GM23338 (cell line): Measurements from ENCODE around the gene TFAP2A. TPM values are rescaled to one million over a fixed set of nuclear protein-coding genes. Genes with fewer than 3 reads are reported as not detected.

Experiments used
- ATAC-seq: fragments of 200-7000 bp; cut with Tn5 transposase; 3 replicates; pipeline ENCODE4 v1.9.1; 2020
- DNase-seq: peaks from one replicate; pipeline ENCODE4 v3.0.0-alpha.2; 2015; ENCODE audit warnings: low spot score
- H2AFZ ChIP-seq: fragments of 200-600 bp; sonication (generic); 2 replicates; pipeline ENCODE4 v1.8.0; 2016; ENCODE audit warnings: antibody characterized with exemption, mild to moderate bottlenecking, moderate library complexity
- H3F3A ChIP-seq: fragments of 200-600 bp; sonication (generic); replicated peaks from 2 replicates; pipeline ENCODE4 v1.8.0; 2017; ENCODE audit warnings: antibody characterized with exemption, mixed run types, low read depth
- H3K27ac ChIP-seq: fragments of 200-600 bp; sonication (generic); 2 replicates; pipeline ENCODE4 v1.6.1; 2016; ENCODE audit warnings: low read depth
- H3K27me3 ChIP-seq: fragments of 200-600 bp; sonication (generic); 2 replicates; pipeline ENCODE4 v1.8.0; 2016; ENCODE audit warnings: mild to moderate bottlenecking, mixed run types, moderate library complexity; ENCODE audit not compliant: insufficient read depth
- H3K36me3 ChIP-seq: fragments of 200-600 bp; sonication (generic); 2 replicates; pipeline ENCODE4 v1.8.0; 2016; ENCODE audit warnings: mild to moderate bottlenecking; ENCODE audit not compliant: insufficient read depth
- H3K4me1 ChIP-seq: fragments of 200-600 bp; sonication (generic); 2 replicates; pipeline ENCODE4 v1.8.0; 2016; ENCODE audit warnings: mild to moderate bottlenecking, moderate library complexity; ENCODE audit not compliant: insufficient read depth
- H3K4me2 ChIP-seq: fragments of 200-600 bp; sonication (generic); 2 replicates; pipeline ENCODE4 v1.7.1; 2017; ENCODE audit warnings: mixed run types
- H3K4me3 ChIP-seq: fragments of 200-600 bp; sonication (generic); 2 replicates; pipeline ENCODE4 v1.6.1; 2016; ENCODE audit warnings: mixed run types
- H3K79me2 ChIP-seq: fragments of 200-600 bp; sonication (generic); replicated peaks from 2 replicates; pipeline ENCODE4 v1.8.0; 2017; ENCODE audit warnings: mild to moderate bottlenecking; ENCODE audit not compliant: insufficient read depth
- H3K9me2 ChIP-seq: fragments of 200-600 bp; sonication (generic); 2 replicates; pipeline ENCODE4 v1.8.0; 2017; ENCODE audit not compliant: insufficient read depth
- H4K20me1 ChIP-seq: fragments of 200-600 bp; sonication (generic); replicated peaks from 2 replicates; pipeline ENCODE4 v1.8.0; 2017; ENCODE audit warnings: mild to moderate bottlenecking; ENCODE audit not compliant: insufficient read depth
- H3K27ac Mint-ChIP-seq: 2 replicates; pipeline ENCODE4 v1.8.0; 2020; ENCODE audit warnings: inconsistent platforms, mild to moderate bottlenecking, moderate library complexity, mixed read lengths
- H3K27me3 Mint-ChIP-seq: 3 replicates; pipeline ENCODE4 v1.8.0; 2022; ENCODE audit warnings: low read depth, mild to moderate bottlenecking, moderate library complexity, mixed read lengths, inconsistent platforms; ENCODE audit not compliant: insufficient read depth, poor library complexity
- H3K36me3 Mint-ChIP-seq: 3 replicates; pipeline ENCODE4 v1.8.0; 2021; ENCODE audit warnings: low read depth, mild to moderate bottlenecking, inconsistent platforms, moderate library complexity, mixed read lengths
- H3K4me1 Mint-ChIP-seq: 3 replicates; pipeline ENCODE4 v1.8.0; 2020; ENCODE audit warnings: mild to moderate bottlenecking, inconsistent platforms, mixed read lengths
- H3K4me3 Mint-ChIP-seq: 3 replicates; pipeline ENCODE4 v1.8.0; 2021; ENCODE audit warnings: moderate library complexity, mild to moderate bottlenecking, inconsistent platforms, mixed read lengths
- H3K9me3 Mint-ChIP-seq: 3 replicates; pipeline ENCODE4 v1.8.0; 2020; ENCODE audit warnings: moderate library complexity, mild to moderate bottlenecking, inconsistent platforms, mixed read lengths
- CREB1 ChIP-seq: fragments of 250-450 bp; sonication (Bioruptor Pico); IDR thresholded peaks from 2 replicates; pipeline ENCODE4 v1.5.0; 2020; ENCODE audit warnings: low read depth, mild to moderate bottlenecking, moderate library complexity
- EZH2 ChIP-seq: fragments of 200-600 bp; sonication (generic); IDR thresholded peaks from one replicate; pipeline ENCODE4 v1.8.0; 2017; ENCODE audit warnings: antibody characterized with exemption, mild to moderate bottlenecking, low read depth; ENCODE audit not compliant: unreplicated experiment
- EZH2phosphoT487 ChIP-seq: fragments of 200-600 bp; sonication (generic); IDR thresholded peaks from one replicate; pipeline ENCODE4 v1.8.1; 2018; ENCODE audit warnings: antibody characterized with exemption; ENCODE audit not compliant: unreplicated experiment
- JUNB ChIP-seq: IDR thresholded peaks from one replicate; pipeline ENCODE4 v1.6.1; 2016; ENCODE audit warnings: antibody characterized with exemption; ENCODE audit not compliant: unreplicated experiment
- NANOG ChIP-seq: IDR thresholded peaks from 2 replicates; pipeline ENCODE4 v1.6.1; 2016; ENCODE audit warnings: antibody characterized with exemption, borderline replicate concordance
- POLR2AphosphoS5 ChIP-seq: IDR thresholded peaks from 2 replicates; pipeline ENCODE4 v1.6.1; 2016; ENCODE audit warnings: antibody characterized with exemption, low read depth
- STAT1 ChIP-seq: IDR thresholded peaks from one replicate; pipeline ENCODE4 v1.6.1; 2016; ENCODE audit warnings: antibody characterized with exemption; ENCODE audit not compliant: unreplicated experiment
- ZNF114 ChIP-seq: fragments of 250-450 bp; sonication (Bioruptor Pico); IDR thresholded peaks from 2 replicates; pipeline ENCODE4 v1.5.0; 2020; ENCODE audit warnings: mild to moderate bottlenecking, moderate library complexity
- polyA plus RNA-seq: library from polyadenylated mRNA; unstranded; fragments of >200 nt; fragmentation: Nextera tagmentation; extraction: Ambion mirVana; gene quantifications from 2 replicates; pipeline ENCODE4 v1.2.1, GENCODE V29; 2016
- total RNA-seq: library from RNA; depleted of rRNA; stranded (reverse); fragments of >200 nt; shearing (Covaris generic); gene quantifications from 2 replicates; pipeline ENCODE4 v1.2.3, GENCODE V29; 2014
- TF ChIP-seq, protein P1 (sequence below): IDR thresholded peaks from 2 replicates; pipeline ENCODE4 v1.6.1; 2016; ENCODE audit warnings: antibody characterized with exemption
- TF ChIP-seq, protein P2 (sequence below): fragments of 250-450 bp; sonication (Bioruptor Pico); IDR thresholded peaks from 2 replicates; pipeline ENCODE4 v1.5.0; 2020; ENCODE audit warnings: mild to moderate bottlenecking, moderate library complexity
- TF ChIP-seq, protein P3 (sequence below): IDR thresholded peaks from one replicate; pipeline ENCODE4 v1.6.1; 2018; ENCODE audit warnings: antibody characterized with exemption; ENCODE audit not compliant: unreplicated experiment
- TF ChIP-seq, protein P4 (sequence below), 2 experiments: fragments of 200-600 bp in 1 of 2; sonication (generic) in 1 of 2; conservative IDR thresholded peaks; 2 replicates each; pipeline versions ENCODE4 v1.5.1 to v1.6.1; 2016 to 2017; ENCODE audit warnings: antibody characterized with exemption in 2 of 2, low read depth in 2 of 2, mild to moderate bottlenecking in 2 of 2, moderate library complexity in 1 of 2

TFAP2A gene
- total and polyA plus RNA-seq, 2 experiments from 2014 or later, result not detected

DNA sequence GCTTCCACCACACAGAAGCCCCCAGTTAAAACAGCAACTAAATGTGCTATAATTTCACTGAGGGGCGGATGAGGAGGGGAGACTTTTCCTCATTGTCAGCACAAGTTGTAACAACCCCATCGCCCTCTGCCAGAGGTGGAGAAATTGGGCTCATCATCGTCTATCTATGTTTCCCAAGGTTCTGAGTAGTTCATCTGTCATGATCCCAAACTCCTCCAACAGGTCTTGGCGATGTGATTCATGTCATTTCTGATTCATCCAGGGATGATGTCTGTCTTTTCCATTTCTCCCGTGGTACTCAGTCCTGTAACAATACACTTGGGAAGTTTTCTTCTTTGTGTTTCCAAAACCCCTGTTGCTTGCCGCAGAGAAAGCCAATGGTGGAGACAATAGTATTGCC is 51.0 kb downstream of the TFAP2A start (continued):
- TF ChIP-seq, protein P1, sequence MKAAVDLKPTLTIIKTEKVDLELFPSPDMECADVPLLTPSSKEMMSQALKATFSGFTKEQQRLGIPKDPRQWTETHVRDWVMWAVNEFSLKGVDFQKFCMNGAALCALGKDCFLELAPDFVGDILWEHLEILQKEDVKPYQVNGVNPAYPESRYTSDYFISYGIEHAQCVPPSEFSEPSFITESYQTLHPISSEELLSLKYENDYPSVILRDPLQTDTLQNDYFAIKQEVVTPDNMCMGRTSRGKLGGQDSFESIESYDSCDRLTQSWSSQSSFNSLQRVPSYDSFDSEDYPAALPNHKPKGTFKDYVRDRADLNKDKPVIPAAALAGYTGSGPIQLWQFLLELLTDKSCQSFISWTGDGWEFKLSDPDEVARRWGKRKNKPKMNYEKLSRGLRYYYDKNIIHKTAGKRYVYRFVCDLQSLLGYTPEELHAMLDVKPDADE, result no peak
- no peak for TF ChIP-seq NANOG
- no peak for TF ChIP-seq POLR2AphosphoS5

DNA sequence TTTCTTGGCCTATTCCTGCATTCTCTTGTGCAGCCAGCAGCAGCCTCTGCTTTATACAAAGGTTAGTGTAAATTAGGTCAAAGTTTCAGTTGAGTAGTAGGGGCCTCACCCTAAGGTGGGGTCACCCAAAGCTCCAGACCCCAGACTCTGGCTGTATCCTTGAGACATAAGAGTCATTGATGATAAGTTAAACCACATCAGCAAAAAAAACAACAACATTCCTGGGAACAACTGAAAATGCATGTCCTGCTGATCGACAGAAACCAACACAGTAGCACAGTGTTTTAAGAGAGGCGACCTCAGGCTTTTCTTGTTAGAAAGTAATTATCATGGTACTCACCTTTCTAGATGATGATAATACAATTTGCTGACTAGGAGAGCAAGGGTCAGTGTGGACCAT is 52.6 kb downstream of the TFAP2A start:
- no peak overlapping the region for H3K4me3 Mint-ChIP-seq
- H3K27me3 ChIP-seq, result no peaks in the 10 kb centered on the region
- H3K4me2 ChIP-seq, result no peak overlapping the region
- H4K20me1 ChIP-seq, result no peaks in the 10 kb centered on the region
- H3K4me3 ChIP-seq, result no peak overlapping the region
- H3K4me1 ChIP-seq, result no peaks in the 10 kb centered on the region
- no peaks in the 10 kb centered on the region for H3K36me3 ChIP-seq
- H3K27me3 Mint-ChIP-seq, result peaks cover 3% of the 10 kb centered on the region
- DNase-seq, result no peak
- no peaks in the 10 kb centered on the region for H3F3A ChIP-seq
- no peaks in the 10 kb centered on the region for H3K9me2 ChIP-seq
- no peak overlapping the region for H2AFZ ChIP-seq
- no peak for ATAC-seq
- no peaks in the 10 kb centered on the region for H3K79me2 ChIP-seq
- no peaks in the 10 kb centered on the region for H3K36me3 Mint-ChIP-seq
- H3K27ac ChIP-seq, result no peak overlapping the region
- H3K9me3 Mint-ChIP-seq, result peaks cover 2% of the 10 kb centered on the region; the same call in 1 of the 3 replicates
- H3K4me1 Mint-ChIP-seq, result no peaks in the 10 kb centered on the region
- no peak overlapping the region for H3K27ac Mint-ChIP-seq
- TF ChIP-seq, protein P2, sequence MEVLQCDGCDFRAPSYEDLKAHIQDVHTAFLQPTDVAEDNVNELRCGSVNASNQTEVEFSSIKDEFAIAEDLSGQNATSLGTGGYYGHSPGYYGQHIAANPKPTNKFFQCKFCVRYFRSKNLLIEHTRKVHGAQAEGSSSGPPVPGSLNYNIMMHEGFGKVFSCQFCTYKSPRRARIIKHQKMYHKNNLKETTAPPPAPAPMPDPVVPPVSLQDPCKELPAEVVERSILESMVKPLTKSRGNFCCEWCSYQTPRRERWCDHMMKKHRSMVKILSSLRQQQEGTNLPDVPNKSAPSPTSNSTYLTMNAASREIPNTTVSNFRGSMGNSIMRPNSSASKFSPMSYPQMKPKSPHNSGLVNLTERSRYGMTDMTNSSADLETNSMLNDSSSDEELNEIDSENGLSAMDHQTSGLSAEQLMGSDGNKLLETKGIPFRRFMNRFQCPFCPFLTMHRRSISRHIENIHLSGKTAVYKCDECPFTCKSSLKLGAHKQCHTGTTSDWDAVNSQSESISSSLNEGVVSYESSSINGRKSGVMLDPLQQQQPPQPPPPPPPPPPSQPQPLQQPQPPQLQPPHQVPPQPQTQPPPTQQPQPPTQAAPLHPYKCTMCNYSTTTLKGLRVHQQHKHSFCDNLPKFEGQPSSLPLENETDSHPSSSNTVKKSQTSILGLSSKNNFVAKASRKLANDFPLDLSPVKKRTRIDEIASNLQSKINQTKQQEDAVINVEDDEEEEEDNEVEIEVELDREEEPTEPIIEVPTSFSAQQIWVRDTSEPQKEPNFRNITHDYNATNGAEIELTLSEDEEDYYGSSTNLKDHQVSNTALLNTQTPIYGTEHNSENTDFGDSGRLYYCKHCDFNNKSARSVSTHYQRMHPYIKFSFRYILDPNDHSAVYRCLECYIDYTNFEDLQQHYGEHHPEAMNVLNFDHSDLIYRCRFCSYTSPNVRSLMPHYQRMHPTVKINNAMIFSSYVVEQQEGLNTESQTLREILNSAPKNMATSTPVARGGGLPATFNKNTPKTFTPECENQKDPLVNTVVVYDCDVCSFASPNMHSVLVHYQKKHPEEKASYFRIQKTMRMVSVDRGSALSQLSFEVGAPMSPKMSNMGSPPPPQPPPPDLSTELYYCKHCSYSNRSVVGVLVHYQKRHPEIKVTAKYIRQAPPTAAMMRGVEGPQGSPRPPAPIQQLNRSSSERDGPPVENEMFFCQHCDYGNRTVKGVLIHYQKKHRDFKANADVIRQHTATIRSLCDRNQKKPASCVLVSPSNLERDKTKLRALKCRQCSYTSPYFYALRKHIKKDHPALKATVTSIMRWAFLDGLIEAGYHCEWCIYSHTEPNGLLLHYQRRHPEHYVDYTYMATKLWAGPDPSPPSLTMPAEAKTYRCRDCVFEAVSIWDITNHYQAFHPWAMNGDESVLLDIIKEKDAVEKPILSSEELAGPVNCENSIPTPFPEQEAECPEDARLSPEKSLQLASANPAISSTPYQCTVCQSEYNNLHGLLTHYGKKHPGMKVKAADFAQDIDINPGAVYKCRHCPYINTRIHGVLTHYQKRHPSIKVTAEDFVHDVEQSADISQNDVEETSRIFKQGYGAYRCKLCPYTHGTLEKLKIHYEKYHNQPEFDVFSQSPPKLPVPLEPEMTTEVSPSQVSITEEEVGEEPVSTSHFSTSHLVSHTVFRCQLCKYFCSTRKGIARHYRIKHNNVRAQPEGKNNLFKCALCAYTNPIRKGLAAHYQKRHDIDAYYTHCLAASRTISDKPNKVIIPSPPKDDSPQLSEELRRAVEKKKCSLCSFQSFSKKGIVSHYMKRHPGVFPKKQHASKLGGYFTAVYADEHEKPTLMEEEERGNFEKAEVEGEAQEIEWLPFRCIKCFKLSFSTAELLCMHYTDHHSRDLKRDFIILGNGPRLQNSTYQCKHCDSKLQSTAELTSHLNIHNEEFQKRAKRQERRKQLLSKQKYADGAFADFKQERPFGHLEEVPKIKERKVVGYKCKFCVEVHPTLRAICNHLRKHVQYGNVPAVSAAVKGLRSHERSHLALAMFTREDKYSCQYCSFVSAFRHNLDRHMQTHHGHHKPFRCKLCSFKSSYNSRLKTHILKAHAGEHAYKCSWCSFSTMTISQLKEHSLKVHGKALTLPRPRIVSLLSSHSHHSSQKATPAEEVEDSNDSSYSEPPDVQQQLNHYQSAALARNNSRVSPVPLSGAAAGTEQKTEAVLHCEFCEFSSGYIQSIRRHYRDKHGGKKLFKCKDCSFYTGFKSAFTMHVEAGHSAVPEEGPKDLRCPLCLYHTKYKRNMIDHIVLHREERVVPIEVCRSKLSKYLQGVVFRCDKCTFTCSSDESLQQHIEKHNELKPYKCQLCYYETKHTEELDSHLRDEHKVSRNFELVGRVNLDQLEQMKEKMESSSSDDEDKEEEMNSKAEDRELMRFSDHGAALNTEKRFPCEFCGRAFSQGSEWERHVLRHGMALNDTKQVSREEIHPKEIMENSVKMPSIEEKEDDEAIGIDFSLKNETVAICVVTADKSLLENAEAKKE (CRISPR knock-in tag), result no peak
- TF ChIP-seq, protein P3, sequence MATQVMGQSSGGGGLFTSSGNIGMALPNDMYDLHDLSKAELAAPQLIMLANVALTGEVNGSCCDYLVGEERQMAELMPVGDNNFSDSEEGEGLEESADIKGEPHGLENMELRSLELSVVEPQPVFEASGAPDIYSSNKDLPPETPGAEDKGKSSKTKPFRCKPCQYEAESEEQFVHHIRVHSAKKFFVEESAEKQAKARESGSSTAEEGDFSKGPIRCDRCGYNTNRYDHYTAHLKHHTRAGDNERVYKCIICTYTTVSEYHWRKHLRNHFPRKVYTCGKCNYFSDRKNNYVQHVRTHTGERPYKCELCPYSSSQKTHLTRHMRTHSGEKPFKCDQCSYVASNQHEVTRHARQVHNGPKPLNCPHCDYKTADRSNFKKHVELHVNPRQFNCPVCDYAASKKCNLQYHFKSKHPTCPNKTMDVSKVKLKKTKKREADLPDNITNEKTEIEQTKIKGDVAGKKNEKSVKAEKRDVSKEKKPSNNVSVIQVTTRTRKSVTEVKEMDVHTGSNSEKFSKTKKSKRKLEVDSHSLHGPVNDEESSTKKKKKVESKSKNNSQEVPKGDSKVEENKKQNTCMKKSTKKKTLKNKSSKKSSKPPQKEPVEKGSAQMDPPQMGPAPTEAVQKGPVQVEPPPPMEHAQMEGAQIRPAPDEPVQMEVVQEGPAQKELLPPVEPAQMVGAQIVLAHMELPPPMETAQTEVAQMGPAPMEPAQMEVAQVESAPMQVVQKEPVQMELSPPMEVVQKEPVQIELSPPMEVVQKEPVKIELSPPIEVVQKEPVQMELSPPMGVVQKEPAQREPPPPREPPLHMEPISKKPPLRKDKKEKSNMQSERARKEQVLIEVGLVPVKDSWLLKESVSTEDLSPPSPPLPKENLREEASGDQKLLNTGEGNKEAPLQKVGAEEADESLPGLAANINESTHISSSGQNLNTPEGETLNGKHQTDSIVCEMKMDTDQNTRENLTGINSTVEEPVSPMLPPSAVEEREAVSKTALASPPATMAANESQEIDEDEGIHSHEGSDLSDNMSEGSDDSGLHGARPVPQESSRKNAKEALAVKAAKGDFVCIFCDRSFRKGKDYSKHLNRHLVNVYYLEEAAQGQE, result no peak
- TF ChIP-seq CREB1 (CRISPR knock-in tag), result no peak
- TF ChIP-seq EZH2, result no peak
- TF ChIP-seq POLR2AphosphoS5, result no peak
- TF ChIP-seq, protein P1, result no peak
- no peak for TF ChIP-seq EZH2phosphoT487
- no peak for TF ChIP-seq STAT1
- TF ChIP-seq JUNB, result no peak
- TF ChIP-seq, protein P4, sequence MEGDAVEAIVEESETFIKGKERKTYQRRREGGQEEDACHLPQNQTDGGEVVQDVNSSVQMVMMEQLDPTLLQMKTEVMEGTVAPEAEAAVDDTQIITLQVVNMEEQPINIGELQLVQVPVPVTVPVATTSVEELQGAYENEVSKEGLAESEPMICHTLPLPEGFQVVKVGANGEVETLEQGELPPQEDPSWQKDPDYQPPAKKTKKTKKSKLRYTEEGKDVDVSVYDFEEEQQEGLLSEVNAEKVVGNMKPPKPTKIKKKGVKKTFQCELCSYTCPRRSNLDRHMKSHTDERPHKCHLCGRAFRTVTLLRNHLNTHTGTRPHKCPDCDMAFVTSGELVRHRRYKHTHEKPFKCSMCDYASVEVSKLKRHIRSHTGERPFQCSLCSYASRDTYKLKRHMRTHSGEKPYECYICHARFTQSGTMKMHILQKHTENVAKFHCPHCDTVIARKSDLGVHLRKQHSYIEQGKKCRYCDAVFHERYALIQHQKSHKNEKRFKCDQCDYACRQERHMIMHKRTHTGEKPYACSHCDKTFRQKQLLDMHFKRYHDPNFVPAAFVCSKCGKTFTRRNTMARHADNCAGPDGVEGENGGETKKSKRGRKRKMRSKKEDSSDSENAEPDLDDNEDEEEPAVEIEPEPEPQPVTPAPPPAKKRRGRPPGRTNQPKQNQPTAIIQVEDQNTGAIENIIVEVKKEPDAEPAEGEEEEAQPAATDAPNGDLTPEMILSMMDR (conservative IDR thresholded peaks at IDR 0.05; ENCODE audit: low read depth in 2 of 2), result no peak
- TF ChIP-seq ZNF114, result no peak
